ENCODE results near the gene RBX1. TPM values are rescaled to one million over a fixed set of nuclear protein-coding genes. Genes with fewer than 3 reads are reported as not detected.
"Not testable (repeated sequence)": the region's sequence is repeated elsewhere in the genome, so short reads cannot be mapped to it uniquely, and the experiment has no call there.

The RBX1 gene
- total RNA-seq = 10 to 100 TPM; 34.8 to 39.0 TPM
- long read RNA-seq, transcript RBX1-201 (5 exons, 1,188 nt) = major isoform, 41 of 45 reads
- long read RNA-seq, partial matches to known transcripts = 0 of 45 reads
- long read RNA-seq, other reads (novel, unspliced or antisense) = 4 of 45 reads

DNA sequence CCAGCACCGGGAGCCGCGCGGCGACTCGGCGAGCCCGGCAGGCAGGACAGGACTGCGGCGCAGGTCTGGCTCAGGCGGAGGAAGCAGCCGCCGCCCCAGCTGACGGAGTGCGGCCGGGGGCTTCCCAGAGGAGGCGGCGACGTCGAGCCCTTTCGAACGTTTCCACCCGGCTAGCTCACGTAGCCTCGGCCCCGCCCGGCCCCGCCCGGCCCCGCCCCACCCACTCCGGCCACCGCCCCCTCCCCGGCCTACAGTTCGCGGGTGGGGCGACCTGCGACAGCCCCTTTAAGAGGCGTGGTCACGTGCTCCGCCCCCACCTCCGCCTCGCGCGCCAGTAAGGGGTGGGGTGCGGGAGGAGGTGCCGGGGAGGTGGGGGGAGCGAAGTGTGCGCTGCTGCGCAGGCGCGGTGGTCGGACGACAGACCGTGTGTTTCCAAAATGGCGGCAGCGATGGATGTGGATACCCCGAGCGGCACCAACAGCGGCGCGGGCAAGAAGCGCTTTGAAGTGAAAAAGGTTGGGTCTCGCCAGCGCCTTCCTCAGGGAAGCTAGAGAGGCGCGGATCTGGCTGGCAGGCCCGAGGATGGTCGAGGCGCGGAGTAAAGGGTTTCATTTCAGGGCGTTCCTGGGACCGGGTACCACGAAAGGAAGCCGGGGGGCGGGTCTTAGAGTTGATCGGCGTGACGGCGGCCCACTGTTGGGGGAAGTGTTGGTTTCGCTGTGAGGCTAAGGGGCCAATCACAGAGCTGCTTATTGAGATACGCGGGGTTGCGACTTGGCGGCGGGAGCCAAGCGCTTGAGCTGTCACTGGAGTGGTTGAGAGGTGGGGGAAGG, at the start of gene RBX1:
TSS of gene RBX1 (plus strand) at position 417 of the 833 bp plus-strand sequence. CDS start at position 438, 21 bp downstream.
- peak; percentile 99 for DNase-seq
- intact Hi-C loops (cut with DNase I, micrococcal nuclease) = loop anchor here (5.0 to 10.0 kb wide), 2 partner anchors 141 to 144 kb away; partner anchors contain the start of gene EP300 (in 2 of the 2)
- peak; percentile 91 for ATAC-seq

DNA sequence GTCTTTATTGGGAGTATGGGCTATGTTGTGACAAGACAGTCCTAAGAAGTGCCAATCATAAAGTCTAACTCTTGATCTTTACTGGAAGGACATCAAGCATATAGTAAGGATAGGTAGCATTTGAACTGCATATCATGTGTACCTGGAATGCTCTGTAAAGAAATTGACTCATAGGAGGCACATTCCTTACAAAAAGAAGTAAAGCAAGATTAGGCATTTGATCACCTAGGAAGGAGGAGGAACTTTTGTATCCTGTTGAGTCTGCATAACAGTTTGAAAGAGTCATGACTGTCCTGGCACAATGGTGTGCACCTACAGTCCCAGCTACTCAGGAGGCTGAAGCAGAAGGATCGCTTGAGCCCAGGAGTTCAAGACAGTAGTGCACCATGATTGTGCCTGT, 47.1 kb upstream of the RBX1 start:
- intact Hi-C loops (cut with DNase I, micrococcal nuclease) = no loop called here
- DNase-seq (no peak), ATAC-seq (no peak)

DNA sequence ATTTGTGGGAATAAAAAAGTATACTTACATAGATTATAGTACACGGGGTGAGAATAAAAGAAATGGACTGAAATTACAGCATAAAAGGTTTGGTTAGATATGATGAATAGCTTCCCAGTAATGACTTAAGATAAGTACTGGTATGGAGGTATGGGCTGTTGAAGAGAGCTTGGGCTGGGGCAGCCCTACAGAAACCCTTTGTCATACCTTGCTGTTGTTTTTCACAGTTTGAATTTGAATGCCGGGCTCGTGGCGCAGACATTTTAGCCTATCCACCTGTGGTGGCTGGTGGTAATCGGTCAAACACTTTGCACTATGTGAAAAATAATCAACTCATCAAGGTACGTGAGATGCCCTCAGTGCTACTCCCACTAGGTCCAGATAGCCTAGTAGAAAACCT, 42.3 kb upstream of the RBX1 start:
- ATAC-seq = no peak
- DNase-seq = no peak
- intact Hi-C loops (cut with DNase I, micrococcal nuclease) = no loop called here

DNA sequence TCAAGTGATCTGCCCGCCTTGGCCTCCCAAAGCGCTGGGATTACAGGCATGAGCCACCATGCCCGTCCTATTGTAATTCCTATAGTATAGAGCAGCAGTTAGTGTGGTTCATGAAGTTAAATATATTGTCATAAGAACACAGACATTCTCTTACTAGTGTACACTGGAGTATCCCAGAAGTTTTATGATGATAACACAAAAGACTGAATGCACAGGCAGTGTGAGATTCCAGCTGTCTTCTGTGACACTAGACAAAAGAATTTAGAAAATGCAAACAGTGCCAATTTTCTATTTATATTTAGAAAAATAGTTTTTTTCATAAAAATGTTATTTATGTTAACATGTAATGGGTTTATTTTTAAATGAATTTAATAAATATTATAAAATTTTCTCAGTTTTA, 39.4 kb upstream of the RBX1 start:
- no peak for ATAC-seq
- DNase-seq = no peak
- intact Hi-C loops (cut with DNase I, micrococcal nuclease) = no loop called here

DNA sequence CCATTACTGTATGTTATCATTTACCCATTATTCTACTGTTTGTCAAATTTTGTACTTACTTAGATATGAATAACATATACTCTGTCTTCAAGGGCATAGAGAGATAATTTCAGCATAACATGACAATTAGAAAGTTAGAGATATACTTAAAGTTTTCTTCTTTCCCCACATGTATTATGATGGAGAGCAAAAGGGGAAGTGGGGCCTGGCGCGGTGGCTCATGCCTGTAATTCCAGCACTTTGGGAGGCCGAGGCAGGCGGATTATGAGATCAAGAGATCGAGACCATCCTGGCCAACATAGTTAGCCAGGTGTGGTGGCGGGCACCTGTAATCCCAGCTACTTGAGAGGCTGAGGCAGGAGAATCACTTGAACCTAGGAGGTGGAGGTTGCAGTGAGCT, 38.2 kb upstream of the RBX1 start:
- intact Hi-C loops (cut with DNase I, micrococcal nuclease); ATAC-seq; DNase-seq: not testable (repeated sequence)

DNA sequence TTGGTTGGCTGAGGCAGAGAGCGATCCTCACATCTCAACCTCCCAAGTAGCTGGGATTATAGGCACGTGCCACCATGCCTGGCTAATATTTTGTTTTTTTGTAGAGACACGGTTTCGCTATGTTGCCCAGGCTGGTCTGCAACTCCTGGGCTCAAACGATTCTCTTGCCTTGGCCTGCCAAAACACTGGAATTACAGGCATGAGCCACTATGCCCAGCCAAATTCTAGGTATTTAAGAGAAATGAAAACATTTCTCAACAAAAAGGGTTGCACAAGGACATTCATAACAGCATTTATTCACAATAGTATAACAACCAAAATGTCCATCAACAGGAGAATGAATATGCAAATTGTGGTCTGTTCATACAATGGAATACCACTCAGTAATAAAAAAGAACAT, 31.7 kb upstream of the RBX1 start:
- no peak for ATAC-seq
- intact Hi-C loops (cut with DNase I, micrococcal nuclease) = no loop called here
- DNase-seq = no peak

DNA sequence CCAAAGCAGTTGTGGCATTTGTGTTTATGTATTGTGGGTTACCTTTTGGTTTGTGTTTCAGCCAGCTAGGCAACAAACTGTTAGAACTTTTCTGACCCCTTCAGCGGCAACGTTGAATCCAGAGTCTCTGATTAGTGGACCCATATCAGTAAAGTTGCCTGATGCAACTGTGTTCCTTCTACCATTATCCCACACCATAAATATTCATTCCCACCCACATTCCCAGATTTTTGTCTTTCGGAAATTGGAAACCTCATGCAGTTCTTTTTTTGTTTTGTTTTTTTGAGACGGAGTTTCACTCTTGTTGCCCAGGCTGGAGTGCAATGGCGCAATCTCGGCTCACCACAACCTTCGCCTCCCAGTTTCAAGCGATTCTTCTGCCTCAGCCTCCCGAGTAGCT, 30.7 kb upstream of the RBX1 start:
- intact Hi-C loops (cut with DNase I, micrococcal nuclease) = loop anchor here in 1 of 2 donors (10.0 kb wide), 1 partner anchor 204 kb away; no protein-coding TSS in a partner anchor
- DNase-seq = no peak
- no peak for ATAC-seq

DNA sequence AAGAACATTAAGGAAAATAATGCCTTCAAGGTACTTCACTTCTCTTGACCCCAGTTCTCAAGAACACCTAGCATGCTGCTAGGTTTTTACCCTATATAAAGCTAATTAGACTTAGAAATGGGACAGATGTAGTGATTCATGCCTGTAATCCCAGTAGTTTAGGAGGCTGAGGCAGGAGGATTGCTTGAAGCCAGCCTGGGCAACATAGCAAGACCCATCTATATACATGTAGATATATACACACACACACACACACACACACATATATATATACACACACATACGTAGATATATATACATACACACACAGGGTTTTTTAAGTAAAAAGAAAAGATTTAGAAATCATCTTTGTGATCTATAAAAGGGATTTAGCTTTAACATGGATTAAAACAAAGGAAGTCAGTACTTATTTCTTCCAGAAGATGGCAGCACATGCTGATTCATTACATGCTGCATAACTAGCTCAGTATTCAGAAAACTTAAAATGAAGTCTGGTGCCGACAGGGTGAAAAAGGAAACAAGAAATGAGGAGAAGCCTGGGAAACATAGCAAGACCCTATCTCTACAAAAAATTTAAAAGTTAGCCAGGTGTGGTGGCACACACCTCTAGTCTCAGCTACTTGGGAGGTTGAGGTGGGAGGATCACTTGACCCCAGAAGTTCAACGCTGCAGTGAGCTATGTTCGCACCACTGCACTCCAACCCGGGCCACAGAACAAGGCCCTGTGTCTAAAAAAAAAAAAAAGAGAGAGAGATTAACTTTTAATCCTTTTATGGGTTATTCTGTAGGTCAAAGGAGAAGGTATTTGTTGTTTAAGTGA, 28.5 kb upstream of the RBX1 start:
- intact Hi-C loops (cut with DNase I, micrococcal nuclease) = loop anchor here in 1 of 2 donors (10.0 kb wide), 1 partner anchor 202 kb away; no protein-coding TSS in a partner anchor
- DNase-seq (no peak), ATAC-seq (peak; percentile 85)

DNA sequence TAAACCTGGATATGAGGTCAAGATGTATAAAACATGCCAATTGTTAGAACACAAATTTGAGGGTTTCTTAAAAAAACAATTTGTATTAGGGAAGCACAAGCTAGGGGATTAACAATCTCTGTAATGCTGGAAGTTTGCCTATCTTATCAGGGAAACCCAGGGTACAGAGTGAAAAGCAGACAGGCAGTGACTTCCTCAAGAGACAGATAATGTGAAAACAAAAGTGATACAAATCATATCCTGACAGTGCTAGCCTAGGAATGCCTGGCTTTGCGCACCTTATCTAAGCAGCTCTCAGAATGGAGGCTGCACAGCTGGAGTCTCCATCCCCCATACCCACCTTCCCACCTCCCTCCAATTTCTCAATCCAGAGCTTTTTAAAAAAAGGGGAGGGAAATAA, 22.5 kb upstream of the RBX1 start:
- intact Hi-C loops (cut with DNase I, micrococcal nuclease) = loop anchor here in 1 of 2 donors (10.0 kb wide), 1 partner anchor 196 kb away; no protein-coding TSS in a partner anchor
- no peak for ATAC-seq
- no peak for DNase-seq

DNA sequence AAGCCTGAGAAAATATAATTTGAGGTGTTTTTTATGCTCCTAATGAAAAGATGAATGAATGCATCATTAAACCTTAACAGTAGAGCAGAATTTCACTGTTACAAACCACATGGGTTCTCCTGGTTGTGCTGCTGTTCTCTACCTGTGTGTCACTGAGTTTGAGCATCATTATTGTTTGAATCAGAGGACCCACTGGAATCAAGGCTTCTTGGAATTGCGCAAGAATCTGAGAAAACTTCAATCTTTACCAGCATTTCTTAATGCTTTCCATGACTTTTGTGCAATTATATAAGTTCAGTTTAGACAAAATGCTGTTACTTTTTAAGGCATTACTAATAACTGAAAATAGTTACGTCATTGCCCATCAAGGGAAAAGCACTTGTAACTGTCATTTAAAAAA, 18.8 kb upstream of the RBX1 start:
- DNase-seq = no peak

DNA sequence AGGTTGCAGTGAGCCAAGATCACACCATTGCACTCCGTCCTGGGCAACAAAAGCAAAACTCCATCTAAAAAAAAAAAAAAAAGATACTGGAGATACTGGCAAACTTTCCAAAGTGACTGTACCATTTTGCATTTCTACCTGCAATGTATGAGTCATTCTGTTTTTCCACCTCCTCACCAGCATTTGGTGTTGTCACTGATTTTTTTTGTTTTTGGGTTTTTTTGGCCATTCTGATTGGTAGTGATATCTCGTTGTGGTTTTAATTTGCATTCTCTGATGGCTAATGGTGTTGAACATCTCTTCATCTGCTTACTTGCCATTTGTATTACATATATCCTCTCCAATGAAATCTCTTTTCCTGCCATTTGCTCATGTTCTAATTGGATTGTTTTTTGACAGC, 12.0 kb upstream of the RBX1 start:
- DNase-seq (no peak), ATAC-seq (no peak)
- intact Hi-C loops (cut with DNase I, micrococcal nuclease) = loop anchor here in 1 of 2 donors (10.0 kb wide), 1 partner anchor 416 kb away; no protein-coding TSS in a partner anchor

More for the DNA sequence above, 18.8 kb upstream of the RBX1 start:
- intact Hi-C loops (cut with DNase I, micrococcal nuclease) = loop anchor here in 1 of 2 donors (10.0 kb wide), 1 partner anchor 422 kb away; no protein-coding TSS in a partner anchor
- ATAC-seq = no peak

DNA sequence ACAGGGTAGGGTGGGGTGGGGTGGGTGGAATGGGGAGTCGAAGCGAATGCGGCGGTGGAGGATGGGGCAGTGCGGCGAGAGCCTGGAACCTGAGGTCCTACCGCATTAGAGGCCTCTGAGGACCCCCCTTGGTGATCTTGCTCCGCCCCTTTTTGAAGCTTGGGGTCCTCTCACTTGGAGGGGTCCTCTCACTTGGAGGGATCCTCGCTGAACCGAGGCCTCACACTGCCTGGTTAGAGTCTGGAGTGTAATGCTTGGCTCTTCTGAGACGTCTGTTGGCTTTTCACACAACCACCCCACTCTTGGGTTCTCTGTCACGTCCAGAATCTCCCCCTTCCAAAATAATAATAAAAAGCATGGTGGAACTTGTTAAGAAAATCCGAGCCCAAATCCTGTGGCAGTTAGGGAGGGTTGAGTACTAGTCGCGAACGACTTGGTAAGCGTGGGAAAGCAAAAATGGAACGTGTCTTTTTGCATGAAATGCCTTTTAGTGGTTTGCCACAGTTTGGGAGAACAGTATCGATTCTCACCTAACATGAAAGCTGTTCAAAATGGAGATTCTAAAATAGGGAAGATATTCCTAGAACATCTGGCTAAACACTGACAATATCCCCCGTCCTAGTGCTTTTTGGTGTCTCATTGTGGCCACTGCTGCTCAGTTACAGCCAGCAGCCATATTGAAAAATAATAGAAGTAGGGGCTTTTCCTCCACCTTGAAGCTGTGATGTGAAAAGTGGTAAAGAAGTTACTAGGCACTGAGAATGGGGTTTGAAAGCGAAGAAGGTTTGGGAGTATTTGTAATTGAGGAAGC, 822 bp downstream of the RBX1 start:
- ATAC-seq (no peak), DNase-seq (no peak)
- intact Hi-C loops (cut with DNase I, micrococcal nuclease) = loop anchor here (5.0 to 10.0 kb wide), 2 partner anchors 140 to 143 kb away; partner anchors contain the start of gene EP300 (in 2 of the 2)

DNA sequence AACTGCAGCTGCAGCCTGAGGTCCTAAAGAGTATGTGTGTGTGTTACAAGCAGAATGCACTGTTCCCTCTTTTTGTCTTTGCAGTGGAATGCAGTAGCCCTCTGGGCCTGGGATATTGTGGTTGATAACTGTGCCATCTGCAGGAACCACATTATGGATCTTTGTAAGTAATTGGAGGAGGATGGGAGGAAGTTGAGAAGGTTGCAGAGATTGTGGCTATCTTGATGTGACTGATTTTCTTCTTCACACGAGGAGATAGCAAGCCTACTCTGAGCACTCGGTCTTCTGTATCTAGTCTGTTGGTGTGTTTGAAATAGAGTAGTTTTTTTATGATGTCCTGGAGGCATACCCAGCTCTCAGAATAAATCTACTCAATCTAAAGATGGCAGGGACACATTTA, 2.3 kb downstream of the RBX1 start:
- intact Hi-C loops (cut with DNase I, micrococcal nuclease) = loop anchor here (5.0 to 10.0 kb wide), 2 partner anchors 139 to 141 kb away; partner anchors contain the start of gene EP300 (in 2 of the 2)

DNA sequence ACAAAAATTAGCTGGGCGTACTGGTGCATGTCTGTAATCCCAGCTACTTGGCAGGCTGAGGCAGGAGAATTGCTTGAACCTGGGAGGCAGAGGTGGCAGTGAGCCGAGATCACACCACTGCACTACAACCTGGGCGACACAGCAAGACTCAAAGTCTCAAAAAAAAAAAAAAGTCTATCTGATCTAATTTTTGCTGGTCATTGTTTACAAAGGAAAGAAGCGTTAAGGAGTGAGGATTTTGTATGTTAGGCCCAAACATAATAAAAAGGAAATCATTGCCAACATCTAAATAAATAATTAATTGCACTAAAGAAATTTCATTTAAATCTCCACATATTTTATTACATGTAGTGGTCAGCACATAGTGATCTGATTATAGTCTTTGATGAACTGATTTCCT, 2.9 kb downstream of the RBX1 start:
- DNase-seq (no peak), ATAC-seq (no peak)
- intact Hi-C loops (cut with DNase I, micrococcal nuclease) = loop anchor here (5.0 to 10.0 kb wide), 2 partner anchors 138 to 141 kb away; partner anchors contain the start of gene EP300 (in 2 of the 2)

More for the DNA sequence above, 2.3 kb downstream of the RBX1 start:
- ATAC-seq (no peak), DNase-seq (no peak)

DNA sequence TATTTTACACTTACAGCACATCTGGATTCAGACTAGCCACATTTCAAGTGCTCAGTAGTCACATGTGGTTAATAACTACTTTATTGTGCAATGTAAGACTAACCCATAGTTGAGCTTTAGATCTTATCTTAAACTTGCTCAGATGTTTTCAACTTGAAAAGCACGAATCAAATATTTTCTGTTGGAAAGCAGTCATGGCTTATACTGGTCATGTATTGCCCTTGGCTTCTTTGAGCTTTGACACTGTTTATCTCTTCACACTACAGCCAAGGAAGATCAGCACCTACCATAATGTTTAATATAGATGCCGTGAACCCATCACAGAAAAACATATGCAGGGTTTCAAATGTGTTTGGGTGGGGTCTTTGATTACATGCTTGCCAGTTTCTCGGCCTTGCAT, 4.4 kb downstream of the RBX1 start:
- no peak for DNase-seq
- intact Hi-C loops (cut with DNase I, micrococcal nuclease) = loop anchor here (5.0 to 10.0 kb wide), 2 partner anchors 67 to 139 kb away; partner anchors contain the start of gene EP300 (in 1 of the 2)
- ATAC-seq = no peak

DNA sequence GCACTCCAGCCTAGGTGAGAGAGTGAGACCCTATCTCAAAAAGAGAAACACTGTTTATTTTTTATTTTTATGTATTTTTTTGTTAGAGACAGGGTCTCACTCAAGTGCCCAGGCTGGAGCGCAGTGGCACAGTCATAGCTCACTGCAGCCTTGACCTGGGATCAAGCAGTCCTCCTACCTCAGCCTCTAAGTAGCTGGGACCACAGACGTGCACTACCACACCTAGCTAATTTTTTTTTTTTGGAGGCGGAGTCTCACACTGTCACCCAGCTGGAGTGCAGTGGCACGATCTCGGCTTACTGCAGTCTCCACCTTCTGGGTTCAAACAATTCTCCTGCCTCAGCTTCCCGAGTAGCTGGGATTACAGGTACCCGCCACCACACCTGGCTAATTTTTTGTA, 6.4 kb downstream of the RBX1 start:
- DNase-seq = no peak
- intact Hi-C loops (cut with DNase I, micrococcal nuclease) = loop anchor here (5.0 to 10.0 kb wide), 2 partner anchors 65 to 137 kb away; partner anchors contain the start of gene EP300 (in 1 of the 2)
- ATAC-seq = peak; percentile 48

DNA sequence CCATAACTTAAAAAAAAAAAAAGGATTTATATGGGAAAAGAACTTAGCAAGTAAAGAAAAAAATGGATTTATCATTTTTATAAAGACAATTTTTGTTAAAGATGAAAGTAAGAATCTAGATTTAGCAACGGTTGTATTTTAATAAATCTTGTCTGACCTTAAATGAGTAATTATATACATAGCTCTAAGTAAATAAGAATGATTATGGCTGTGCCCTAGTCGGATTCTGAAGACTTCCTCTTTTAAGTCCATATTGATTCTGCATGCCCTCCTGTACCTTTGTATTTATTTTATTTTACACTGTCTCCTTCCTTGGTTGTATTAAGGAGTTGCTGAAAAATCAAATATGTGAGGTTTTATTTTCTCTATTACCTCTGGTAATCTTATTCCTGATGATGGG, 7.1 kb downstream of the RBX1 start:
- intact Hi-C loops (cut with DNase I, micrococcal nuclease) = loop anchor here (5.0 to 10.0 kb wide), 2 partner anchors 64 to 137 kb away; partner anchors contain the start of gene EP300 (in 1 of the 2)
- ATAC-seq (peak; percentile 85), DNase-seq (no peak)

DNA sequence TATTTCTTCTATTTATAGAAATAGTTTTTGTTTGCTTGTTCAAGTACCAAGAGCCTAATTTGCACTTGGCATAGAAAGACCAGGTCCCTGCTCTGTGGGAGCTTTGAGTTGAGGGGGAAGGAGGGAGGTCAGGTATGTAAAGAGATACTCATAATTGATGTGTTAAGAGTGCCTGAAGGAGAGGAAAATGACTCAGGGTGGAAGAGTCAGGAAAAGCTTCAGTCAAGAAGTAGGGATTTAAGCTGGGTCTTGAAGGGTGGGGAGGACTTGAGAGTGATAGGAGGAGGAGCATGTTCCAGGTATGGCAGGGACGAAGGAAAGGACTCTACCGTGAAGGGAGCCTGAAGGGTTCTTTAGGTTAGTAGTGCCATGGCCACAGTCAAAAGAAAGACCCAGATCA, 9.0 kb downstream of the RBX1 start:
- no peak for ATAC-seq

More for the DNA sequence above, 9.0 kb downstream of the RBX1 start:
- no peak for DNase-seq
- intact Hi-C loops (cut with DNase I, micrococcal nuclease) = no loop called here
